HL-60 (cell line): Measurements from ENCODE around the gene MAJIN.

ENCODE experiments used
- CTCF ChIP-seq: IDR thresholded peaks from one replicate; pipeline ENCODE4 v1.5.1; 2011; ENCODE audit warnings: low read length, control low read depth, inconsistent platforms; ENCODE audit not compliant: insufficient read depth
- GABPA ChIP-seq: IDR thresholded peaks from 2 replicates; pipeline ENCODE4 v1.6.1; 2012; ENCODE audit warnings: low read depth
- POLR2AphosphoS5 ChIP-seq: IDR thresholded peaks from 2 replicates; pipeline ENCODE4 v1.6.1; 2012; ENCODE audit warnings: low read depth

GRCh38 chr11:65017937-65018336, 46.0 kb upstream of the MAJIN start:
- TF ChIP-seq CTCF (no peak), GABPA (no peak), POLR2AphosphoS5 (no peak)
